Psoas muscle (tissue), 8 donors: ENCODE results near the gene CHCHD3. TPM values are rescaled to one million over a fixed set of nuclear protein-coding genes. Genes with fewer than 3 reads are reported as not detected.

Source experiments
- ATAC-seq, 4 donors: fragments of 200-7000 bp; cut with Tn5 transposase; one replicate each; pipeline ENCODE4 v1.9.1; 2020; ENCODE audit warnings: moderate library complexity in 3 of 4, mild to moderate bottlenecking in 2 of 4
- DNase-seq, 2 donors: peaks; one replicate each; pipeline ENCODE4 v3.0.0-alpha.2; 2020
- H3K27ac ChIP-seq: fragments of 200-600 bp; one replicate; pipeline ENCODE4 v1.8.0; 2022
- H3K27me3 ChIP-seq, 3 donors: fragments of 200-600 bp in 1 of 3; one replicate each; pipeline versions ENCODE4 v1.6.1 to v1.8.0; 2013 to 2022; ENCODE audit warnings: low read length in 2 of 3, mild to moderate bottlenecking in 2 of 3, moderate library complexity in 1 of 3; ENCODE audit not compliant: insufficient read depth in 3 of 3
- H3K36me3 ChIP-seq, 2 donors: fragments of 200-600 bp in 1 of 2; one replicate each; pipeline versions ENCODE4 v1.6.1 to v1.8.0; 2013 to 2022; ENCODE audit warnings: low read depth in 1 of 2, mild to moderate bottlenecking in 1 of 2, moderate library complexity in 1 of 2; ENCODE audit not compliant: insufficient read depth in 1 of 2
- H3K4me1 ChIP-seq: fragments of 200-600 bp; one replicate; pipeline ENCODE4 v1.8.0; 2022
- H3K4me3 ChIP-seq: fragments of 200-600 bp; one replicate; pipeline ENCODE4 v1.8.0; 2022; ENCODE audit warnings: mild to moderate bottlenecking
- H3K9me3 ChIP-seq: fragments of 200-600 bp; one replicate; pipeline ENCODE4 v1.8.0; 2022
- CTCF ChIP-seq: fragments of 200-600 bp; IDR thresholded peaks from one replicate; pipeline ENCODE4 v1.8.0; 2022; ENCODE audit warnings: antibody characterized with exemption
- WGBS, 3 donors: extraction: QIAGEN DNeasy Blood & Tissue Kit; methylation state at CpG; one replicate each; pipeline versions ENCODE4 v1.1.6 to v1.1.7; 2013; 5-methylcytosine and 5-hydroxymethylcytosine counted together
- intact Hi-C, 2 donors: fragments of 100-400 bp; cut with DNase I; formaldehyde crosslinking; loops; one replicate each; pipeline versions ENCODE4 v1.11.0 to v1.14.2; 2022
- polyA plus RNA-seq, 3 donors: library from polyadenylated mRNA; stranded (reverse); fragments of 200-250 nt; gene quantifications; one replicate each; pipeline ENCODE4 v1.2.3, GENCODE V29; 2013
- total RNA-seq, 4 donors: library from RNA; stranded (reverse); fragmentation: NEBNext Ultra II Directional in 2 of 4; extraction: Animal tissue kit (Norgen Biotek cat#: 25700) in 2 of 4; gene quantifications; one replicate each; pipeline versions ENCODE4 v1.2.1 to v1.2.4, GENCODE V29; 2021 to 2023
- donor health status: healthy with polysubstance abuse.
- donor health status: DM: no; HTN: no; CAD: no; lungs with moderate emphysema.
- donor health status: Bipolar disorder and iron deficiency.
- donor health status: healthy.
- donor health status: DM: yes; HTN: yes; CAD: no.
- donor health status: DM: no; HTN: no; CAD: no.
- donor health status: DM: no; HTN: no; CAD: no.
- donor health status: DM: yes; HTN: yes; CAD: no.

Gene CHCHD3
- total and polyA plus RNA-seq, 7 donors = 129 to 206 (median 184) TPM

- no peak for ATAC-seq
- Histone ChIP-seq H3K36me3 (no peaks in the 10 kb centered on the region), H3K4me3 (no peak overlapping the region), H3K9me3 (no peaks in the 10 kb centered on the region), H3K4me1 (no peaks in the 10 kb centered on the region), H3K27ac (no peak overlapping the region), H3K27me3 (no peaks in the 10 kb centered on the region)
- WGBS, 3 donors = 74 to 79% (median 77%) methylated on average over 8 of the region's 8 CpGs
- intact Hi-C loops = no loop called here
- DNase-seq = no peak
- TF ChIP-seq CTCF = no peak
Measured at GRCh38 chr7:132751244-132751647, 330.6 kb downstream of the CHCHD3 start.

GRCh38 chr7:132750530-132751217 lies 331.2 kb downstream of the CHCHD3 start:
- no peak for ATAC-seq
- Histone ChIP-seq H3K4me3 (no peak overlapping the region), H3K9me3 (no peaks in the 10 kb centered on the region), H3K36me3 (no peaks in the 10 kb centered on the region), H3K27me3 (no peaks in the 10 kb centered on the region), H3K4me1 (no peaks in the 10 kb centered on the region), H3K27ac (no peak overlapping the region)
- no peak for DNase-seq
- WGBS, 3 donors = 76 to 79% (median 77%) methylated on average over 11 of the region's 11 CpGs
- TF ChIP-seq CTCF = no peak
- intact Hi-C loops = no loop called here

GRCh38 chr7:132750096-132750495 lies 331.8 kb downstream of the CHCHD3 start:
- Histone ChIP-seq H3K27me3 (no peaks in the 10 kb centered on the region), H3K4me3 (no peak overlapping the region), H3K27ac (no peak overlapping the region), H3K4me1 (no peaks in the 10 kb centered on the region), H3K36me3 (no peaks in the 10 kb centered on the region), H3K9me3 (no peaks in the 10 kb centered on the region)
- TF ChIP-seq CTCF = no peak
- WGBS, 3 donors = 22 to 38% (median 28%) methylated on average over 7 of the region's 7 CpGs
- DNase-seq (no peak), ATAC-seq (peak; percentile 32 to 70 (median 62))
- intact Hi-C loops = no loop called here

GRCh38 chr7:132745510-132745909 lies 336.4 kb downstream of the CHCHD3 start:
- H3K27ac ChIP-seq = no peak overlapping the region
- DNase-seq (no peak), ATAC-seq (no peak)
- H3K9me3 ChIP-seq = peaks cover 20% of the 10 kb centered on the region
- intact Hi-C loops = no loop called here
- no peaks in the 10 kb centered on the region for H3K36me3 ChIP-seq
- no peaks in the 10 kb centered on the region for H3K27me3 ChIP-seq
- TF ChIP-seq CTCF = no peak
- no peak overlapping the region for H3K4me3 ChIP-seq
- no peaks in the 10 kb centered on the region for H3K4me1 ChIP-seq

GRCh38 chr7:132743974-132744373 lies 337.9 kb downstream of the CHCHD3 start:
- ATAC-seq = no peak
- 93 to 96% (median 94%) methylated on average over 2 of the region's 2 CpGs for WGBS, 3 donors
- no peak for DNase-seq
- H3K9me3 ChIP-seq = peaks cover 20% of the 10 kb centered on the region
- intact Hi-C loops = no loop called here
- H3K27ac ChIP-seq = no peak overlapping the region
- peaks cover 3% of the 10 kb centered on the region for H3K4me1 ChIP-seq
- no peaks in the 10 kb centered on the region for H3K27me3 ChIP-seq
- H3K36me3 ChIP-seq = no peaks in the 10 kb centered on the region
- no peak for TF ChIP-seq CTCF
- no peak overlapping the region for H3K4me3 ChIP-seq
